ENCODE measurements around the gene FGFRL1.
A peak's percentile ranks its signal among the peaks of the same experiment; 100 is the strongest.

The FGFRL1 gene

GRCh38 chr4:1010395-1011021 is 918 bp upstream of the FGFRL1 start:
- Histone ChIP-seq H3K4me3 (replicated peaks; ENCODE audit: insufficient read depth, low read length) (peak overlapping the region; percentile 56), H3K27ac (replicated peaks) (peak overlapping the region; percentile 61), H3K27me3 (ENCODE audit: insufficient read depth, poor library complexity, severe bottlenecking) (peaks cover 14% of the 10 kb centered on the region)
- TF ChIP-seq GABPA (IDR thresholded peaks at IDR 0.05; ENCODE audit: low read depth) (no peak), POLR2AphosphoS5 (IDR thresholded peaks at IDR 0.05; ENCODE audit: low read depth) (peak; percentile 53; the same call in 1 of the 2 replicates)
- DNase-seq (ENCODE audit: low read depth in 1 of 2, low spot score in 1 of 2): peak; percentile 90 to 93

GRCh38 chr4:1011666-1012033 is 224 bp downstream of the FGFRL1 start:
- no peak for DNase-seq (ENCODE audit: low read depth in 1 of 2, low spot score in 1 of 2)
- H3K4me3 ChIP-seq (replicated peaks; ENCODE audit: insufficient read depth, low read length): peak overlapping the region; percentile 12; the same call in 1 of the 2 replicates
- peaks cover 14% of the 10 kb centered on the region for H3K27me3 ChIP-seq (ENCODE audit: insufficient read depth, poor library complexity, severe bottlenecking)
- H3K27ac ChIP-seq (replicated peaks): no peak overlapping the region
- no peak for TF ChIP-seq POLR2AphosphoS5 (IDR thresholded peaks at IDR 0.05; ENCODE audit: low read depth)
- no peak for TF ChIP-seq GABPA (IDR thresholded peaks at IDR 0.05; ENCODE audit: low read depth)

GRCh38 chr4:1012034-1012739 is 761 bp downstream of the FGFRL1 start:
- Histone ChIP-seq H3K4me3 (replicated peaks; ENCODE audit: insufficient read depth, low read length) (peak overlapping the region; percentile 34), H3K27ac (replicated peaks) (no peak overlapping the region), H3K27me3 (ENCODE audit: insufficient read depth, poor library complexity, severe bottlenecking) (peaks cover 10% of the 10 kb centered on the region)
- no peak for TF ChIP-seq POLR2AphosphoS5 (IDR thresholded peaks at IDR 0.05; ENCODE audit: low read depth)
- TF ChIP-seq REST (IDR thresholded peaks at IDR 0.05; ENCODE audit: insufficient replicate concordance, low read depth): no peak
- no peak for TF ChIP-seq CTCF (IDR thresholded peaks at IDR 0.05; ENCODE audit: insufficient read depth, low read length)
- TF ChIP-seq SPI1 (IDR thresholded peaks at IDR 0.05; ENCODE audit: borderline replicate concordance, low read depth): no peak
- TF ChIP-seq GABPA (IDR thresholded peaks at IDR 0.05; ENCODE audit: low read depth): no peak
- peak; percentile 25 to 26 for DNase-seq (ENCODE audit: low read depth in 1 of 2, low spot score in 1 of 2)

GRCh38 chr4:1013225-1014073 is 2.0 kb downstream of the FGFRL1 start:
- no peak for TF ChIP-seq POLR2AphosphoS5 (IDR thresholded peaks at IDR 0.05; ENCODE audit: low read depth)
- no peak for TF ChIP-seq SPI1 (IDR thresholded peaks at IDR 0.05; ENCODE audit: borderline replicate concordance, low read depth)
- no peak for TF ChIP-seq REST (IDR thresholded peaks at IDR 0.05; ENCODE audit: insufficient replicate concordance, low read depth)
- no peak for TF ChIP-seq GABPA (IDR thresholded peaks at IDR 0.05; ENCODE audit: low read depth)
- no peak for TF ChIP-seq CTCF (IDR thresholded peaks at IDR 0.05; ENCODE audit: insufficient read depth, low read length)
- no peak overlapping the region for H3K27ac ChIP-seq (replicated peaks)
- no peak overlapping the region for H3K4me3 ChIP-seq (replicated peaks; ENCODE audit: insufficient read depth, low read length)
- no peak for DNase-seq (ENCODE audit: low read depth in 1 of 2, low spot score in 1 of 2)
- peaks cover 4% of the 10 kb centered on the region for H3K27me3 ChIP-seq (ENCODE audit: insufficient read depth, poor library complexity, severe bottlenecking)
